HG03280 (cell line): Measurements from ENCODE around the gene SLC36A2.

ENCODE experiments used
- ATAC-seq: cut with Tn5 transposase; IDR thresholded peaks from one replicate; pipeline ENCODE4 v1.9.1; 2021; ENCODE audit warnings: mild to moderate bottlenecking, moderate library complexity; ENCODE audit not compliant: unreplicated experiment

SLC36A2 gene

DNA sequence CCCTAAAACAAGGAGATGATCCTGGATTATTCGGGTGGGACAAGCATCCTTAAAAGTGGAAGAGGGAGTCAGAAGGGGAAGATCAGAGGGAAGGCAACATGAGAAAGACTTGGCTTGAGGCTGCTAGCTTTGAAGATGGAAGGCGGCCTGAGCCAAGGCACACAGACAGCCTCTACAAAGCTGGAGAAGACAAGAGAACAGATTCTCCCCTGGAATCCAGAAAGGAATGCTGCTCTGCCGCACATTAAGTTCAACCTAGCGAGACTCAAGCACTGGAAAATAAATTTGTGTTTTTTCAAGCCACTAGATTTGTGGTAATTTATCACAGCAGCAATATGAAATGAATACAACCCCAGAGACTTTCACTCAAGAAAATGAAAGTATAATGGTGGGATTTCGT lies 61.7 kb downstream of the SLC36A2 start:
- ATAC-seq, result no peak

DNA sequence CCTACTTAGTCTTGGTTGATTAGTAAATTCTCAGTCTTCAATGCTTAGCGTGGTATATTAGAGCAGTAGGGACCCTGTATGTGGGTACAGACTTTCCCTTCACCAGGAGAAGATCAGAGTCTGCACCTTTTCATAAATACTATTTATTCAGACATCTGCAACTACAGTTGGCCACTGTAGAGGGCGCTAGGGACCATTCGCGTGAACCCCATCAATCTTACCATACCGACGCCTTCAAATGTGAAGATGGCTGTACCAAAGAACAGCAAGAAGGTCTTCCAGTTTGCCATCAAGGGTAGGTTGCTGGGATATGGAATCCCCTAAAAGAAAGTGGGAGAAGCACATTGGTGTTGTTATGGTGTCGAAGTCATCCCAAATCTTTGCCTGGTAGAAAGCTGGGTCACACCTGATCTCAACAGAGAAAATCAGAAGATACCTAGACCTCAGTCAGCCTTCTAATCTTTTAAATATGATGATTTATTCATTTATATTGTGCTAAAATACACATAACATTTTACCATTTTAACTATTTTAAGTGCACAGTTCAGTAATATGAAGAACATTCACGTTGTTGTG lies 62.9 kb downstream of the SLC36A2 start:
- ATAC-seq, result no peak

DNA sequence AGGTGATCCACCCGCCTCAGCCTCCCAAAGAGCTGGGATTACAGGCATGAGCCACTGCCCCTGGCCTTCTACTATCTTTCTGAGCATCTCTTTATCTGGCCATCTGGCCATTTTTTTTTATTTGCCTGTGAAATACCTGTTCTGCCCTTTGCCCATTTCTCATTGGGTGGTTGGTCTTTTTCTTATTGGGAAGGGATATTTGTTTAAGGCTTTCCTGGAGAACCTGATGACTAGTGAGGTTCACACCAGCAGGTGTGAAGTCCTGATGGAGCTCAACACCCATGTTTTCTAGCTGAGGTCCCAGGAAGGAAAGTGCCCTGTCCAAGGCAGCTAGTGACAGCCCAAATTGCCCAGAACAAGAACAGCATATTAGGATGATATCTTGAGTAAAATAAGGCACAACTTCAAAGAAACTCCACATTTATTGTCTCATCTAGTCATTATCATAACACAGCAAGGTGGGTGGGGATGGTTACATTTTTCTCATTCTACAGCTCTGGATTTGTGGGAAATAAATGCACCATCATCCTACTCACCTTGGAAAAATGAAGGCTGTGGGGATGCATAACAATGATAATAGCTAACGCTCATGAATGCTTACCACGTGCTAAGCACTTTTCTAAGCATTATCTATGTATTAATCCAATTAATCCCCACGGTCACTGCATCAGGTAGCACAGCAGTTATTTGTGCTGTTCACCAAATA lies 64.1 kb downstream of the SLC36A2 start:
- ATAC-seq, result no peak

DNA sequence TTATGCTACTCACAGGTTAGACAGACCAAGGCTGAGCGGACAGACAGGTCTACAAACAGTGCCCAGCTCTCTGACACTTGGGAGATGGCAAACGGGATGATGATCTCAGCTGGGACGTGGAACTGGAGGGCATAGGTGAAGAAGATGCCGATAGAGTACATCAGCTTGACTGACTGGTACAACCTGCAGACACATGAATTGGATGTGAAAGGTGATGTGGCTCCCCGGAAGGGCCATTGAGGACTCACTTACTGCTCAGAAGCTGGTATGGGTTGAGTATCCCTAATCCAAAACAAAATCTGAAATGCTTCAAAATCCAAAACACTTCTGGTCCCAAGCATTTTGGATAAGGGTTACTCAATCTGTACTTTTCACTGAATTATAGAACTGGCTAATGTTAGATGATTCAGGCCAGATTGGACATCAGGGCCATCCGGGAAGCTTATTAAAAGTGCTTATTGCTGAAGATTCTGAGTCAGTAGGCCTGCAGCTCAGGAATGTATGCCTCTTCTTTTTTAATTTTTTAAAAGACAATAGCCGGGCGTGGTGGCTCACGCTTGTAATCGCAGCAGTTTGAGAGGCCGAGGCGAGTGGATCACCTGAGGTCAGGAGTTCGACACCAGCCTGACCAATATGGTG lies 66.2 kb downstream of the SLC36A2 start:
- no peak for ATAC-seq

DNA sequence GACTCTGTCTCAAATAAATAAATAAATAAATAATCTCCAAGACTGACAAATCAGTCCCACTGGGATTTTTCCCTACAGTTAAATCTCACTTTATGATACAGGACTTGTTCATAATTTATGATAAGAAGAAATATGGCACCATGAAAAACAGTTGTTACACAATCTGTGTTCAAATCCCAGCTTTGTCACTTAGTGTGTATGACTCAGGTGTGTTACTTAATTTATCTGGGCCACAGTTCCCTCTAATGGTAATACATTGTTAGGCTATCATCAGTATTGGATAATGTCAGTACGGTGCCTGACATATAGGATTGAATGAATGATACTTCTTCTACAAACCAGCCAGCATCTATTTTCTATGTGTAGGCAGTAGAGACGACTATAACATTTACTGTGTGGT lies 66.9 kb downstream of the SLC36A2 start:
- ATAC-seq, result no peak

DNA sequence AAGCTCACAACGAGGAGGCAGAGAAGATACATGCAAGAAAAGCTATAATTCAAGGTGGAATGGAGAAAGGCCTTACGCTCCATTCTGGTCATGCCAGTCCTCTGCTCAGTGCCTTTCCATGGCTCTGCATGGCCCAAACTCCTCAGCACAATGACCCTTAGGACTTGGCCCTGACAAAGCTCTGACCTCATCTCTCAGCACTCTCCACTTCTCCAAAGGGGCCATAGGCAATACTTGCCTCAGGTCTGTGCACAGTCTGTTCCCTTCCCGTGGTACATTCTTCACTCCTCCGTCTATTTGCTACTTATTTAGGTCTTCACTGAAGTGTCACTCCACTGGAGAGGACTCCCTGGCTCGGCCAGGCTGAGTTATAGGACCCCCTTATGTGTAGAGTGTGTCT lies 68.5 kb downstream of the SLC36A2 start:
- ATAC-seq, result no peak

DNA sequence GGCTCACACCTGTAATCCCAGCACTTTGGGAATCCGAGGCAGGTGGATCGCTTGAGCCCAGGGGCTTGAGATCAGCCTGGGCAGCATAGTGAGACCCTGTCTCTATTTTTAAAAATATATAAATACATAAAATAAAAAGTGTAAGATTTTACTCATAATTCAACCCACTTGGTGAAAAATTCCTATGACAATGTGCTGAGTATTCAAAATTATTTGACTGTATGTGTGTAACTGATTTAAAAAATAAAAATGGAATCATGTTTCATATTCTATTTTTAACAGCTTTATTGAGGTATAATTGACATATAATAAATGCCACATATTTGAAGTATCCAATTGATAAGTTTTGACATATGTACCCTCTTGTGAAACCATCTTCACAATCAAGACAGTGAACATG lies 71.6 kb downstream of the SLC36A2 start:
- ATAC-seq, result no peak

DNA sequence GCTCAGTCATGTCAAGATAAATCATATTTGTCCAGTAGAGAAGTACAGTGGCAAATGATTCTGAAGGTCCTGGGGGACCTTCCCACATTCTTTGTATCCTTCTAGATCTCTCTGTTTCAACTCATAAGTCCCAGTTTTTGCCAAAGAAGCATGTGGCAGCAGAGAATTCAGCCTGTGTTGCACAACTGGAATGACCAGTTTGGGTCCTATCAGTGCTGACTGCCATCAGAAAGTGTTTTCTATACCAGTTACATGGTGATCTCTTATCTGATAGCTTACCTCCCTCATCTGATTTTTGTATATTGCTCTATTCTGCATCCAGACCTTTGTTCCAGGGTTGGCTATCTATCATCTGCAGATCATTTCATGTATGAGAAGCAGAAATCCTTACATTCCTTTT lies 72.7 kb downstream of the SLC36A2 start:
- ATAC-seq, result no peak

DNA sequence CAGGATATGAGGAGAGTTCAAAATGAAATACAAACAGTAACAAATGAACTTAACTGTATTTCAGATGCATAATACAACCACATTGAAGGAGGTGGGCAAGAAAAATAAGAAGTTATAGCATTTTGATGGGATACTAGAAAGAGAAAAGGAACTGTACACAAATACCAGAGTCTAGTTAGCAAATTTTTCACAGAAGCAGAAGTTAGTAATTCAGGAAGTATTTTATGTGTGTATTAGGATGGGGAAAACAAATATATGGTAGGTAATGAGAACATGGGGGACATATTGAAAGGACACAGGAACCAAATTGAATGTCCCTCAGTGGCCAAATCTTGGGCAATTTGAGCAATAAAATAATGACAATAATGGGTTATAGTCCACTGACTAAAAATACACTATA lies 76.0 kb downstream of the SLC36A2 start:
- no peak for ATAC-seq

DNA sequence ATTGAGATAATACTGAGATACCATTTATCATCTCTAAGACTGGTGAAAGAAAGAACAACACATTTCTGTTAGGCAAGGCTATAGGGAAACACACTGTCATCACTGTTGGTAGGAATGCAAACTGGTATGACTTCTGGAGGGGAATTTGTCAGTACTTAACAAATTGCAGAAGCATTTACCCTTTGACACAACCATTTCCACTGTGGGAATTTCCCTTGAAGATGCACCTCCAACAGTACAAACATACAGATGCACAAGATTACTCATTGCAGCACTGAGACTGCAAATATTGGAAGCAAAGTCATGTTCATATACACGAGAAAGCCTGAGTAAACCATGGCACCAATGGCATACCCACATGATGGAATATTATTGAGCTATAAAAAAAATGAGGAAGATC lies 76.8 kb downstream of the SLC36A2 start:
- ATAC-seq, result peak; percentile 74

DNA sequence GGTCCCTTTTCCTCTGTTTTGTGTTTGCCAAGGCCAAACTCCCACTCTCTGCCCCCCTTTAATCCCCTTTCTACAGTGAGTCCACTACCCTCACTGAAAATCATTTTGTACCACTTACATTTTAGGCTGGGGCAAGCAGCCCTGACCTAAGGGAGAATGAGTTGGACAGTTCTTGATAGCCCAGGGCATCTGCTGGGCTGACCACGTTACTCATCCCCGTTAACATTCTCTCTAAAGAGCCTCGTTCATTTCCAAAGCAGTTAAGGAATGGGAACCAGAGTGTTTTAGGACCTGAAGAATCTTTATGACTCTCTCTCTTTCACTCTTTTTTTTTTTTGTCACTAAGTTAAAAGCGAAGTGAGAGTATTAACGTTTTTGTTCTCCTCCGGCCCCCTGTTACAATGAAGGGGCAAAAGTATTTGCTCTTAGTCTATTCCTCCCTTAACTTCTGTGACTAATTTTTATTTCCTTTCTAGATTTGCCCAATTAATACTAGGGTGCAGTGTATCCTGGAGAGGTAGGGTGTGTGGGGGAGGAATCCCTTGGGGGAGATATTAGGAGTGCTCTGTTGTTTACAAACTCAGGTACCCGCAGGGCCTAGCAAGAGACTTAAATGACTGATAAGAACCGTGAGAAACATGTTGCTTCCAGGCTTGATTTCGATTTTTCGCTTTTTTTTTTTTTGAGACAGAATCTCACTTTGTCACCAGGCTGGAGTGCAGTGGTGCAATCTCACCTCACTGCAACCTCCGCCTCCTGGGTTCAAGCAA lies 79.7 kb downstream of the SLC36A2 start:
- ATAC-seq, result no peak
